ENCODE measurements around the gene TAS2R1. TPM values are rescaled to one million over a fixed set of nuclear protein-coding genes. Genes with fewer than 3 reads are reported as not detected.

Gene TAS2R1
- polyA plus RNA-seq, 4 donors, result not detected

GRCh38 chr5:9596171-9596780 is 33.9 kb downstream of the TAS2R1 start:
- no peak for DNase-seq (ENCODE audit: low read depth in 4 of 4, low spot score in 2 of 4)

GRCh38 chr5:9594913-9595312 is 35.2 kb downstream of the TAS2R1 start:
- no peak for DNase-seq (ENCODE audit: low read depth in 4 of 4, low spot score in 2 of 4)

- DNase-seq (ENCODE audit: low read depth in 4 of 4, low spot score in 2 of 4), result no peak
These were observed 40.9 kb downstream of the TAS2R1 start for GRCh38 chr5:9589049-9589835.

- no peak for DNase-seq (ENCODE audit: low read depth in 4 of 4, low spot score in 2 of 4)
These were observed 41.9 kb downstream of the TAS2R1 start for GRCh38 chr5:9588254-9588653.

GRCh38 chr5:9587135-9587534 is 43.0 kb downstream of the TAS2R1 start:
- DNase-seq (ENCODE audit: low read depth in 4 of 4, low spot score in 2 of 4), result no peak

- no peak for DNase-seq (ENCODE audit: low read depth in 4 of 4, low spot score in 2 of 4)
These were observed 47.7 kb downstream of the TAS2R1 start for GRCh38 chr5:9582406-9582805.

Other genes starting within 250 kb of the TAS2R1 start
- 10 to 100 TPM; 34.7 to 37.4 (median 36.2) TPM for gene SEMA5A, start 84.3 kb downstream of the TAS2R1 start, polyA plus RNA-seq (ENCODE audit: insufficient read length in 4 of 4)